AG04449 (cell line): Measurements from ENCODE around the gene FPGS.
"Not testable (repeated sequence)": the region's sequence is repeated elsewhere in the genome, so short reads cannot be mapped to it uniquely, and the experiment has no call there.

Experiments used
- CTCF ChIA-PET: fragments of 350-600 bp; formaldehyde crosslinking; extraction: SDS; loops from one replicate; lab custom pipeline; 2021; ENCODE audit warnings: antibody characterized with exemption; lab: Yijun Ruan, JAX
- POLR2A ChIA-PET: fragments of 400-600, 350-600 bp; formaldehyde crosslinking; extraction: SDS; loops from one replicate; lab custom pipeline; 2020; ENCODE audit warnings: antibody characterized with exemption, inconsistent platforms; lab: Yijun Ruan, JAX
- DNase-seq: peaks from one replicate; pipeline ENCODE4 v3.0.0-alpha.2; 2010; ENCODE audit warnings: low read depth, low spot score
- H3K4me3 ChIP-seq: 2 replicates; pipeline ENCODE4 v1.5.1; 2011; ENCODE audit warnings: low read depth, mild to moderate bottlenecking, control low read depth, low read length
- TF ChIP-seq, protein P1 (sequence below): IDR thresholded peaks from one replicate; pipeline ENCODE4 v1.5.1; 2011; ENCODE audit warnings: mild to moderate bottlenecking, moderate library complexity, low read length, control low read depth, inconsistent platforms; ENCODE audit not compliant: insufficient read depth; ENCODE audit errors: missing control alignments

Gene FPGS

DNA sequence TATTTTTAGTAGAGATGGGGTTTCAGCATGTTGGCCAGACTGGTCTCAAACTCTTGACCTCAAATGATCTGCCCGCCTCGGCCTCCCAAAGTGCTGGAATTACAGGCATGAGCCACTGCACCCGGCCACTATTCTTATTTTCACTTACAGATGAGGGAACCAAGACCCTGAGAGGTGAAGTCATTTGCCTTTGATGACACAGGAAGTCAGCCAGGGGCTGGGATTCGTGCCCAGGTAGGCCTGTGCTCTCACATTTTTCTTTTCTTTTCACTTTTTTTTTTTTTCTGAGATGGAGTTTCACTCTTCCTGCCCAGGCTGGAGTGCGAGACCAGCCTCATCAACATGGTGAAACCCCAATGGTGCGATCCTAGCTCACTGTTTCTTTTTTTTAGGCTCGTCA lies 29.6 kb downstream of the FPGS start:
- no peak overlapping the region for H3K4me3 ChIP-seq
- CTCF ChIA-PET: interaction anchor here (0.6 to 1.6 kb wide), 2 partner anchors 23 to 214 kb away, joined by 3 read pairs; no protein-coding TSS in a partner anchor
- DNase-seq: no peak
- TF ChIP-seq, protein P1, sequence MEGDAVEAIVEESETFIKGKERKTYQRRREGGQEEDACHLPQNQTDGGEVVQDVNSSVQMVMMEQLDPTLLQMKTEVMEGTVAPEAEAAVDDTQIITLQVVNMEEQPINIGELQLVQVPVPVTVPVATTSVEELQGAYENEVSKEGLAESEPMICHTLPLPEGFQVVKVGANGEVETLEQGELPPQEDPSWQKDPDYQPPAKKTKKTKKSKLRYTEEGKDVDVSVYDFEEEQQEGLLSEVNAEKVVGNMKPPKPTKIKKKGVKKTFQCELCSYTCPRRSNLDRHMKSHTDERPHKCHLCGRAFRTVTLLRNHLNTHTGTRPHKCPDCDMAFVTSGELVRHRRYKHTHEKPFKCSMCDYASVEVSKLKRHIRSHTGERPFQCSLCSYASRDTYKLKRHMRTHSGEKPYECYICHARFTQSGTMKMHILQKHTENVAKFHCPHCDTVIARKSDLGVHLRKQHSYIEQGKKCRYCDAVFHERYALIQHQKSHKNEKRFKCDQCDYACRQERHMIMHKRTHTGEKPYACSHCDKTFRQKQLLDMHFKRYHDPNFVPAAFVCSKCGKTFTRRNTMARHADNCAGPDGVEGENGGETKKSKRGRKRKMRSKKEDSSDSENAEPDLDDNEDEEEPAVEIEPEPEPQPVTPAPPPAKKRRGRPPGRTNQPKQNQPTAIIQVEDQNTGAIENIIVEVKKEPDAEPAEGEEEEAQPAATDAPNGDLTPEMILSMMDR: no peak
- POLR2A ChIA-PET: no interaction called here

GRCh38 chr9:127833555-127833954 lies 30.9 kb downstream of the FPGS start:
- TF ChIP-seq, protein P1: no peak
- ChIA-PET POLR2A (interaction anchor here (0.6 kb wide), 1 partner anchor 46 kb away, joined by 3 read pairs; no protein-coding TSS in a partner anchor), CTCF (no interaction called here)
- H3K4me3 ChIP-seq: no peak overlapping the region
- DNase-seq: no peak

DNA sequence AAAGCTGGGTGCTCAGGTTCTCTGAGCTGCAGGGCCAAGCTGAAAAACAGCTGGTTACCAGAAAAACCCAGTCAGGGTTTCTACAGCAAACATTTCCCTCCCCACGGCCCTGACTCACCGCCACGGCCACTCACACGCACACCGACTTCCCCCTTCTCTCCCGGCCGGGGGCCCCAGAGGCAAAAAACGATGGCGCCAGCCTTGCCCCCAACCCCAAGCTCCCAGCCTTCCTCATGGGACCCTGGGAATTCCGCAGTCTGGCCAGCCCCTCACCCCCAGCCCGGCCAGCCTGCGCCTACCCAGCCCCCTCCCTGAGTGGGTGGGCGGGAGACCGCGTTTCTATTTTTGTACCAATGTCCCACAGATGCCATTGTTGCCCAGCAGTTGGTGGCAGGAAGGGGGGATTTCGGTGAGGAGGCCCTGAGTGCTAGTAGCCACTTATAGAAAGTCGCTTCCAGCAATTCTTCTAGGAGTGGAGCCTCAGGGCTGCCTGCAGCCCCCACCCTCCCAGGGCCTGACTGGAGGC lies 33.4 kb downstream of the FPGS start:
- POLR2A ChIA-PET: interaction anchor here (0.6 to 1.1 kb wide), 3 partner anchors 18 to 39 kb away, joined by 3 to 5 read pairs (median 3); partner anchors contain the start of gene ENG
- CTCF ChIA-PET: interaction anchor here (0.7 to 1.4 kb wide), 5 partner anchors 17 to 85 kb away, joined by 3 to 5 read pairs (median 3); no protein-coding TSS in a partner anchor
- TF ChIP-seq, protein P1: no peak
- no peak overlapping the region; the same call in 1 of the 2 replicates for H3K4me3 ChIP-seq
- no peak for DNase-seq

GRCh38 chr9:127836561-127836960 lies 33.9 kb downstream of the FPGS start:
- ChIA-PET POLR2A (interaction anchor here (0.8 kb wide), 1 partner anchor 19 kb away, joined by 3 read pairs; no protein-coding TSS in a partner anchor), CTCF (interaction anchor here (1.0 to 1.5 kb wide), 5 partner anchors 9 to 85 kb away, joined by 3 to 6 read pairs (median 4); no protein-coding TSS in a partner anchor)
- not testable (repeated sequence) for DNase-seq, H3K4me3 ChIP-seq

GRCh38 chr9:127837346-127837745 lies 34.7 kb downstream of the FPGS start:
- H3K4me3 ChIP-seq: no peak overlapping the region
- no peak for DNase-seq
- POLR2A ChIA-PET: interaction anchor here (1.8 kb wide), 1 partner anchor 16 kb away, joined by 12 read pairs; the partner anchor contains the start of gene ENG
- CTCF ChIA-PET: interaction anchor here (1.0 to 1.8 kb wide), 5 partner anchors 10 to 84 kb away, joined by 3 to 10 read pairs (median 5); no protein-coding TSS in a partner anchor
- TF ChIP-seq, protein P1: no peak

GRCh38 chr9:127838375-127839078 lies 35.8 kb downstream of the FPGS start:
- TF ChIP-seq, protein P1: no peak
- peak overlapping the region; percentile 21 for H3K4me3 ChIP-seq
- POLR2A ChIA-PET: interaction anchor here (0.9 to 1.8 kb wide), 3 partner anchors 15 to 31 kb away, joined by 3 to 12 read pairs (median 4); partner anchors contain the start of gene ENG
- CTCF ChIA-PET: interaction anchor here (0.7 to 1.8 kb wide), 4 partner anchors 9 to 31 kb away, joined by 3 to 10 read pairs (median 4); partner anchors contain the start of gene ENG
- peak; percentile 40 for DNase-seq
